ENCODE measurements around the gene CRYBG3. TPM values are rescaled to one million over a fixed set of nuclear protein-coding genes. Genes with fewer than 3 reads are reported as not detected.

Gene CRYBG3
- total and polyA plus RNA-seq, 2 donors (not counting 1 experiment from before 2014, with no cell fraction given): 8.7 to 29.9 TPM

GRCh38 chr3:97949743-97950142 is 127.9 kb downstream of the CRYBG3 start:
- Histone ChIP-seq H3K79me2 (ENCODE audit: control insufficient read depth, insufficient read depth, low read length) (no peaks in the 10 kb centered on the region), H3K4me3 (replicated peaks in 1 of 4; ENCODE audit: control extremely low read depth in 1 of 4, insufficient read depth in 1 of 4, low read depth in 3 of 4, low read length in 4 of 4) (no peak overlapping the region), H3K27ac (ENCODE audit: insufficient read depth, low read length) (no peak overlapping the region), H4K20me1 (ENCODE audit: control insufficient read depth, extremely low read depth, insufficient read depth, low read length) (no peaks in the 10 kb centered on the region), H3K4me1 (ENCODE audit: control insufficient read depth, extremely low read depth, insufficient read depth, low read length) (peaks cover 6% of the 10 kb centered on the region), H3K27me3 (ENCODE audit: control insufficient read depth, insufficient read depth, low read length) (no peaks in the 10 kb centered on the region), H2AFZ (ENCODE audit: low read length) (no peak overlapping the region), H3K9ac (ENCODE audit: insufficient read depth, low read length) (no peak overlapping the region), H3K36me3 (ENCODE audit: control insufficient read depth, insufficient read depth, low read length) (peaks cover 12% of the 10 kb centered on the region), H3K9me3 (ENCODE audit: control insufficient read depth, insufficient read depth, low read depth, low read length) (no peaks in the 10 kb centered on the region), H3K4me2 (ENCODE audit: extremely low read depth, insufficient read depth, low read length) (no peak overlapping the region)
- TF ChIP-seq EZH2 (IDR thresholded peaks at IDR 0.05; ENCODE audit: low read length, missing control alignments) (no peak), CTCF (conservative IDR thresholded peaks at IDR 0.05 in 1 of 2, IDR thresholded peaks at IDR 0.05 in 1 of 2; ENCODE audit: low read depth in 1 of 2, low read length in 2 of 2) (no peak)
- DNase-seq (ENCODE audit: low read depth in 2 of 2): no peak

DNA sequence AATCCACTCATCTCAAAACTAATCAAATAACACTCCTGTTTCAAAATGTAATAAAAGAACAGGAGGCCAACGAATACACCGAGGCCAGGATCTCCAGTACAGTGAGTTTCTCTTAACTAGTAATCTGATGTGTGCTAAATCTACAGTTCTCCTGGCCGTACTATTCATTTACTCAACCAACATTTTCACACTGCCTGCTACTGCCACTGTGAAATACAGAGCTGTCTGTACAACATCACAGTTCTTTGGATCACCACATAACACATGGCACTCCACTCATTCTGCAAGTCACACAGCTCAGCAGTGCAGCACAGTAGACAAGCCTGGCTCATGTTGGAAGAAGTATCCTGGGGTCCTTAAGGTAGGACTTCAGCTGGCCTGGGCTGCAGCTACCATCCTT is 128.5 kb downstream of the CRYBG3 start:
- no peak overlapping the region for H2AFZ ChIP-seq (ENCODE audit: low read length)
- H3K4me1 ChIP-seq (ENCODE audit: control insufficient read depth, extremely low read depth, insufficient read depth, low read length): peaks cover 6% of the 10 kb centered on the region
- no peaks in the 10 kb centered on the region for H3K27me3 ChIP-seq (ENCODE audit: control insufficient read depth, insufficient read depth, low read length)
- no peak overlapping the region for H3K27ac ChIP-seq (ENCODE audit: insufficient read depth, low read length)
- no peak overlapping the region for H3K4me3 ChIP-seq (replicated peaks in 1 of 4; ENCODE audit: control extremely low read depth in 1 of 4, insufficient read depth in 1 of 4, low read depth in 3 of 4, low read length in 4 of 4)
- no peaks in the 10 kb centered on the region for H3K79me2 ChIP-seq (ENCODE audit: control insufficient read depth, insufficient read depth, low read length)
- no peak overlapping the region for H3K9ac ChIP-seq (ENCODE audit: insufficient read depth, low read length)
- H3K9me3 ChIP-seq (ENCODE audit: control insufficient read depth, insufficient read depth, low read depth, low read length): no peaks in the 10 kb centered on the region
- H3K4me2 ChIP-seq (ENCODE audit: extremely low read depth, insufficient read depth, low read length): no peak overlapping the region
- no peaks in the 10 kb centered on the region for H4K20me1 ChIP-seq (ENCODE audit: control insufficient read depth, extremely low read depth, insufficient read depth, low read length)
- DNase-seq (ENCODE audit: low read depth in 2 of 2): no peak
- H3K36me3 ChIP-seq (ENCODE audit: control insufficient read depth, insufficient read depth, low read length): peaks cover 12% of the 10 kb centered on the region
- TF ChIP-seq CTCF (conservative IDR thresholded peaks at IDR 0.05 in 1 of 2, IDR thresholded peaks at IDR 0.05 in 1 of 2; ENCODE audit: low read depth in 1 of 2, low read length in 2 of 2) (no peak), EZH2 (IDR thresholded peaks at IDR 0.05; ENCODE audit: low read length, missing control alignments) (no peak)

DNA sequence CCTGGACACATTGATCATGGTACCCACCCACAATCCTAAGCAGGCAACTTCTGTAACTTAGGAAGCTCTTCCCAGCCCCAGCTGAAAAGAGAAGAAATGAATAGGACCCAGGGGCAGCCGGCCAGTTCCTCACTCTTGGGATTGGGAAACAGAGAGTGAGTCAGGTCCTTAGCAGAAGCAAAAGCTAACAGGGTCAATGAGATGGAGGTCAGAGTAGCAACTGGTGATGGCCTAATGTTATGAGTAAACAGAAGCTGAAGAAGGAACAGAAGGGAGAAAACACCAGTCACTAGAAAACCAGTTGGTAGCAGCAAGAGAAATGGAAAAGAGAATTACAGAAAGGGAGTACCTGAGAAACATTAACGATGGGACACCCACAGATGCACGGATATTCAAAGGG is 130.5 kb downstream of the CRYBG3 start:
- Histone ChIP-seq H3K36me3 (ENCODE audit: control insufficient read depth, insufficient read depth, low read length) (peaks cover 12% of the 10 kb centered on the region), H3K79me2 (ENCODE audit: control insufficient read depth, insufficient read depth, low read length) (no peaks in the 10 kb centered on the region), H4K20me1 (ENCODE audit: control insufficient read depth, extremely low read depth, insufficient read depth, low read length) (no peaks in the 10 kb centered on the region), H3K9me3 (ENCODE audit: control insufficient read depth, insufficient read depth, low read depth, low read length) (no peaks in the 10 kb centered on the region), H3K4me1 (ENCODE audit: control insufficient read depth, extremely low read depth, insufficient read depth, low read length) (peaks cover 6% of the 10 kb centered on the region), H3K27ac (ENCODE audit: insufficient read depth, low read length) (peak overlapping the region; percentile 51), H2AFZ (ENCODE audit: low read length) (no peak overlapping the region), H3K4me3 (replicated peaks in 1 of 4; ENCODE audit: control extremely low read depth in 1 of 4, insufficient read depth in 1 of 4, low read depth in 3 of 4, low read length in 4 of 4) (no peak overlapping the region), H3K9ac (ENCODE audit: insufficient read depth, low read length) (no peak overlapping the region), H3K4me2 (ENCODE audit: extremely low read depth, insufficient read depth, low read length) (no peak overlapping the region), H3K27me3 (ENCODE audit: control insufficient read depth, insufficient read depth, low read length) (no peaks in the 10 kb centered on the region)
- TF ChIP-seq EZH2 (IDR thresholded peaks at IDR 0.05; ENCODE audit: low read length, missing control alignments) (no peak), CTCF (conservative IDR thresholded peaks at IDR 0.05 in 1 of 2, IDR thresholded peaks at IDR 0.05 in 1 of 2; ENCODE audit: low read depth in 1 of 2, low read length in 2 of 2) (no peak)
- peak in 1 of 2 donors; percentile 92 for DNase-seq (ENCODE audit: low read depth in 2 of 2)

Measured in fibroblast of lung (primary cell).